SK-N-MC (cell line): ENCODE data around the gene FBXL17.

Experiments
- EZH2 ChIP-seq: fragments of 200-600 bp; sonication (generic); IDR thresholded peaks from one replicate; pipeline ENCODE4 v1.6.1; 2017; ENCODE audit warnings: antibody characterized with exemption
- POLR2AphosphoS5 ChIP-seq: IDR thresholded peaks from 2 replicates; pipeline ENCODE4 v1.6.1; 2012; ENCODE audit warnings: mild to moderate bottlenecking, low read depth, low read length, borderline replicate concordance

GRCh38 chr5:108367679-108368334 lies 14.1 kb downstream of the FBXL17 start:
- TF ChIP-seq EZH2 (no peak), POLR2AphosphoS5 (no peak)
